Activated CD4-positive, alpha-beta T cell treated with anti-CD3 and anti-CD28 coated beads, Interleukin-2, amount 50 U/mL, for 24 hours (primary cell): ENCODE measurements around the gene HUWE1.
"Not testable (repeated sequence)": the region's sequence is repeated elsewhere in the genome, so short reads cannot be mapped to it uniquely, and the experiment has no call there.

ENCODE experiments used
- DNase-seq, 2 donors: peaks; one replicate each; pipeline ENCODE4 v3.0.0-alpha.2; 2020; ENCODE audit warnings: low read depth in 1 of 2, low spot score in 1 of 2

HUWE1 gene

DNA sequence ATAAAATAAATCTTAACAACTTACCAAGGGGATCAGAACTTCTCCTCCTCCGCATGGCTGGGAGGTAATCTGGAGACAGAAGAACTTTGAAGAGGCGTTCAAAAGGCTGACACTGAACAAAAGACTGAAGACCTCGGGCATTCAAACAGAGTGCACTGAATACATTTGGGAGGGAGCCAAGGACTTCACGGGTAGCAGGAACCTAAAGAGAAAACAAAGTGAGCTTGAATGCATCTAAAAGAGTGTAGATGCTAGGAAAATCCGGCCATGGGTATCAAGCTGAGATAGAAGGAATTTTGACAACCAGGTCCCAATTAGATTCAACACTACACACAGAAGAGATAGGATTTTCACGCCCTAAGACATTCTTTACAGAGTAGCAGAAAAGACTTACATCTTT is 69.6 kb downstream of the HUWE1 start:
- no peak for DNase-seq

DNA sequence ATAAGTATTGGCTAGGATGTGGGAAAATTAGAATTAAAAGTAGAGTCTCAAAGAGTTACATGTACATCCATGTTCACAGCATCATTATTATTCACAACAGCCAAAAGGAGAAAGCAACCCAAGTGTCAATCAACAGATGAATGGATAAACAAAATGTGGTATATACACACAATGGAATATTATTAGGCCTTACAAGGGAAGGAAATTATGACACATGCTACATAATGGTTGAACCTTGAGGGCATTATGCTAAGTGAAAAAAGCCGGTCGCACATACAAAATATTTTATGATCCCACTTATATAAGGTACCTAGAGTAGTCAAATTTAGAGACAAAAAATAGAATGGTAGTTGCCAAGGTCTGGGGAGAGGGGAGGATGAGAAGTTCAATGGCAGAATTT is 80.1 kb downstream of the HUWE1 start:
- DNase-seq: no peak

DNA sequence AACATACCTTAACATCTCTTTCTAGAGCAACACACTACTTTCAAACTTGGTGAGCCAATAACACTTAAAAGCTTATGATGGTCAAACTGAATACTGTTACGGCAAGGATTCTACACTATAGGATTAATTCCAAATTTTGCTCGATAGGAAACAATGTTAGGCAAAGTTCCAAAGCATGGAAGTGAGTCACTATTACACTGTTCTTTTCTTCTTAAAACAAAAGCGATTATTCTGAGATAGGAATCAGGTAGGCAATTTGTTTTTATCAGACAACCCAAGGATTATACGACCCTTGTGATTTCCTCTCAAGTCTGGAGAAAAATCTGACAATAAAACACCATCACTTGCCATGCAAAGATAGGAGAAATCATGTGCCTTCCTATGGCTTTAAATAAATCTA is 81.5 kb downstream of the HUWE1 start:
- no peak for DNase-seq

DNA sequence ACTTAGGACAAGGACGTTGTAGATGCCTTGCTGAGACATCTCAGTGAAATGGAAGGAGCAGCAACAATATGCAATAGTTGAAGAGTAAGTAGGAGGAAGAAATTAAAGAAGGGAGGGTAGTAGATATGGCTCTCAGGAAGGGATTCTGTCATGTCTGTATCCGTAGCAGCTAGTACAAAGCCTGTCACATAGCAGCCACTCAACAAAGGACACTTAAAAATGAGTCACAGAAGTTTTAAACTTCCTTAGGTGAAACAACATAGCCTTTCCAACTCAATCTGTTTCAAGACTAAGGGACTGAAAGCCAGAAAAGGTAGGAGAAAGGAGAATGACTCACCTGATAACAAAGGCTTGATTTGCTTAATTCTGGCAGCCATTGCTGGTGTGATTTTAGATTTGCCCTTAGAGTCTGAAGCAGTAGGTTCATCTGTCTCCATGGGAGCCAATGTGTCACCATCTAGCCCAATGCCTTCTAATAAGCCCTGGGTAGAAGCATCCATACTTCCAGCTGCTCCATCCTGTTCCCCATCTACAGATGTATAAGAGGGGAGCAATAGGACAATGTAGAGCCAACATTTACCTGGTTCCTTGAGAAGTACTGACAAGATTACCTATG is 86.6 kb downstream of the HUWE1 start:
- no peak for DNase-seq

DNA sequence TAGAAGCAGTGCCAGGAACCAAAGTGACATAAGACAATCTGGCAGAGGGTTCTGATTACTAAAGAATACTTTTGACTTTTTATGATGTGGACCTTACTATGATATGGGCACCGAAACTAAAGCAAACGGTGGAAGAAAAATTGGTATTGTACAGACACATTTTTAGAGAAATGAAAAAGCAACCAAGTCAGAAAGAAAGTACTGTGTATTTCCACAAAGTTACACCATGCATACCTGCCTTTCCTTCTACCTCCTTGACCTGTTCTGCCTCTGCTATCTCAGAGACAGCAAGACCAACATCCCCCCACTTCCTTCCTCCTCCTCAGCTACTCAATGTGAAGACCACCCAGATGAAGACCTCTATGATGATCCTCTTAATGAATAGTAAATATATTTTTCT is 88.3 kb downstream of the HUWE1 start:
- DNase-seq: no peak

DNA sequence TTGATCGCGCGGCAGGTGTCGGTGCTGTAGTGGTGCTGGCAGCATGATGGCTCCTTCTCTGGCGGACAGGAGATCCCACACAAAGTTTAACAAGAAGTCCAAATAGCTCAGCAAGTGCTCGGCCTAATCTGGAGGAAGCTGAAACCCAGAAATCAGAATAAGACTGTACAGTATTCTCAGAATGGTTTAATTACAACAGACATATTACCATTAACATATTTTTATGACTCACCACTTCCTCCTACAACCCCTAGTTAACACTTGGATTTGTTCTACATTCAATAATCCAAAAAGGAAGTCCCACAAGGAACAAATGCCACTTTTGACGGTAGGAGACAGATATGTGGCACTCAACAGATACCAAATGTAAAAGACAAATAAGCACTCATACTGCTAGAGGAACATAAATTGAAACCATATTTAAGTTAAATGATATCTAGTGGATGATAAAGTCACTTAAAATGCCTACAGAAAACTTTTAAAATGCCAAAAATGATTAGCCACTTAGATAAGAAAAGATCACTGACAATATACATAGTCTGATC is 91.2 kb downstream of the HUWE1 start:
- no peak for DNase-seq

DNA sequence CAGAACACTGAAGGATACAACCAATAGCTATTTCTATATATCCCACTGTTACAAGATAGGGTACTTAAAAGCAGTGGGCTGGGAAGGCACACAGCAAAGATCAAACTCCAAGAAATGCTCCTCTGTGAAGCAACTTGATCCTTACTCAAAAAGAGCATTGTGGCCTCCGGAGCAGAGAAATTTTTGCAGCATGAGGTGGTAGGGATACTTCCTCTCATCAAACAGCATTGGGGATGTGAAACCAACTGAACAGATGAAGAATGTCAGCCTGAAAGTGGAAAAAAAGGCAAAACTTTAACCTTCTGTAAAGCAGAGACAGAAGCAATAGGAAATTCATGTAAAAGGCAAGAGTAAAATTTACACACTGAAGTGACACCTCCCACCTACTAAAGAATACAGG is 92.2 kb downstream of the HUWE1 start:
- no peak for DNase-seq

DNA sequence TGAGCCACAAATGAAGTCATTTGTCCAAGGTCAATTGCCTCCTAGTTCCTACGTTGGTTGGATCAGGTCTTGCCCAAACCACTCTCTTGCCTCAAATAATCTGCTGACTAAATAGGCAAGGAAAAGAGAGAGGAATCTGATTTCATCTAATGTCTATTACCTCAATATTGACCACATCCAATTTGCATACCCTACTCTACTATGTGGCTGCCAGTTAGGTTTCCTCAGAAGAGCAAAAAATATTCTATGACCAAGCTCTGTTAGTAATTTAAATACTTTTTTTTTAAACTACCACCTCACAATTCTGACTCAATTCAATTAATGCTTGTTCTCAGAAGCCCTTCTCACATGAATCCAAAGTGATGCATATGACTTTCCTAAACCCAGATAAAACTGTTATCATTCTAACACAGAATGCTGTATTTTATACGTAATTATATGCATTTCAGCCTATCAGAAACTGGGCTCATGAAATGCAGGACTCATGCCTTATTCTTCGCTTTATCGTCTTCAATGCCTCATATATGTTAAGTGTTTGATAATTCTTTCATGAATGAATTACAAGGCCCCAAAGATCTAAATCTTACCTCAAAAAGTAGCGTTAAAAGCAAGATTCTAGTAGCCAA is 98.6 kb downstream of the HUWE1 start:
- no peak for DNase-seq

- DNase-seq: no peak
Measured at GRCh38 chrX:53584891-53585290, 101.6 kb downstream of the HUWE1 start.

DNA sequence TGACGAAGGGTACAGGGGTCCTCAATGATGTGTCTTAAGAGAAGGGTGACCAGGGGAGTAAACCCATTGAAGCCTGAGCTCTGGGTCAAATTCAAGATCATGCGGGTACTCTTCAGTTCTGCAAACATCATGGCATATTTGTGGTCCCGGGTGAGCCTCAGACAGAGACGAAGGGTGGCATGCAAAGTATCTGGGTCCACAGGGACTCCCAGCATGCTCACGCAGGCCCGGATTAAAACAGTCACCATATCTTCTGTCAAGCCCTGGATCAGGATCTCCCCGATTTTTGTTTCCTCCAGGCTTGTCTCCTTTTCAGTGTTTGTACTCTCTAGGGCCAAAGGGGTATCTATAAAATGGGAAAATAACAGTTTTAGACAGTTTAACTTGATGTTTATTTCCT is 102.9 kb downstream of the HUWE1 start:
- DNase-seq: no peak

- DNase-seq: no peak
Measured at GRCh38 chrX:53580742-53581504, 105.6 kb downstream of the HUWE1 start.

- no peak for DNase-seq
Measured at GRCh38 chrX:53571494-53571893, 115.0 kb downstream of the HUWE1 start.

DNA sequence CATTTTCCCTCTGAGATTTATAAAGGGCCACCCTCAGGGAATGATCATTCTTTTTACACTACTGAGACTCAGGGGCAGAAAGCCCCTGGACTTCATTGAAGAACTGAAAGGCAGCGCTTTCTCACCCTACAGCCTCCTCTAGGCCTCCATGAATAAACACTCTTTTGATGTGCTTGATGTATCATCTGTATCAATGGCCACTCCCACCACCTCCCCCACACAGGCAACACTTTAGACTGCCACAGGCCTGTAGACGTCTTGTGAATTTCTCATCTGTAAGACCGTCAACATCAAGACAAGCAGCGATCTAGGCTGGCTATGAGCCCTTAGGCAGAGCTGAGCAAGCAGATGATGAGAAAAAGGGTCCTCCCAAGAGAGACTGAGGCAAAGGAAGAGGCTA is 123.2 kb downstream of the HUWE1 start:
- no peak for DNase-seq

DNA sequence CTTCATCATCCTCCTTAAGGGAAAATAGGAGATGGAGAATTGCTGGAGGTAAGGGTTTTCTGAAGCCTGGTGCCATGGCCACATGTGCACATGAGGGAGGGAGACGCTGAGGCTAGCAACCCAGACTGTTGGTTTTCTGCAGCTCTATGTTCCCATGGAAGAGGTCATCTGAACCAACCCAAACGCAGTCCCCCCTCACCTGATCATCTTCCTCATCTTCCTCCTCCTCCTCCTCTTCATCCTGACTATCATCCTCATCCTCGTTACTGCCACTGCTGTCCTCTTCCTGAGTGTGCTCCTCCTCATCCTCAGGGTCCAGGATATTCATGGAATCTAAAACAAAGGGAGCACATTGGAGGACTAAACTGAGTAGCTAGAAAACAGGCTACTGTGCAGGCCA is 124.6 kb downstream of the HUWE1 start:
- DNase-seq: no peak

GRCh38 chrX:53558646-53559045 is 127.9 kb downstream of the HUWE1 start:
- no peak for DNase-seq

GRCh38 chrX:53556868-53557267 is 129.7 kb downstream of the HUWE1 start:
- no peak for DNase-seq

- no peak for DNase-seq
Measured at GRCh38 chrX:53550756-53551463, 135.6 kb downstream of the HUWE1 start.

DNA sequence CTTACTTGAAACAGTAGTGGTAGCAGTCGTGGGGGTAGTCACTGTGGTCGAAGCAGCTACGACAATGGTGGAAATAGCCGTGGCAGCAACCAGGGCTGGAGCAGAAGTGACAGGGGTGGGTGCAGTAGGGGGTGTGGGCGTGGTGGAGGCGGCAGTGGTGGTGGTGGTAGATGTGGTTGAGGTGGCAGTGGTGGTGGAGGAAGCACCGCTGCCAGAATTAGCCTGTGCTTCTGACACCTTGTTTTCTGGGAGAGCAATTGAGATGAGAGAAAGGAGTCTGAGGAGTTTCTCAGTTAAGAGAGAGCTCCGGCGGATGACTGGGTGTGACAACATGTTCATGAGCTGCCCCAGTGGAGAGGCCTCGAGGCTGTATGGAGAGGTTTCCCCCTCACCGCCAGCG is 138.9 kb downstream of the HUWE1 start:
- no peak for DNase-seq

GRCh38 chrX:53544936-53545335 is 141.6 kb downstream of the HUWE1 start:
- no peak for DNase-seq

GRCh38 chrX:53538781-53539180 is 147.7 kb downstream of the HUWE1 start:
- no peak for DNase-seq

- DNase-seq: not testable (repeated sequence)
Measured at GRCh38 chrX:53531255-53531966, 155.1 kb downstream of the HUWE1 start.
